Hepatocyte (in vitro differentiated cells): ENCODE measurements around the gene PYURF.

Source experiments
- EZH2 ChIP-seq: fragments of 200-600 bp; sonication (generic); IDR thresholded peaks from 2 replicates; pipeline ENCODE4 v1.6.1; 2016; ENCODE audit warnings: antibody characterized with exemption, mild to moderate bottlenecking, borderline replicate concordance
- TF ChIP-seq, protein P1 (sequence below): fragments of 200-600 bp; sonication (generic); IDR thresholded peaks from 2 replicates; pipeline ENCODE4 v1.5.1; 2016; ENCODE audit warnings: antibody characterized with exemption, mild to moderate bottlenecking; ENCODE audit not compliant: poor library complexity

DNA sequence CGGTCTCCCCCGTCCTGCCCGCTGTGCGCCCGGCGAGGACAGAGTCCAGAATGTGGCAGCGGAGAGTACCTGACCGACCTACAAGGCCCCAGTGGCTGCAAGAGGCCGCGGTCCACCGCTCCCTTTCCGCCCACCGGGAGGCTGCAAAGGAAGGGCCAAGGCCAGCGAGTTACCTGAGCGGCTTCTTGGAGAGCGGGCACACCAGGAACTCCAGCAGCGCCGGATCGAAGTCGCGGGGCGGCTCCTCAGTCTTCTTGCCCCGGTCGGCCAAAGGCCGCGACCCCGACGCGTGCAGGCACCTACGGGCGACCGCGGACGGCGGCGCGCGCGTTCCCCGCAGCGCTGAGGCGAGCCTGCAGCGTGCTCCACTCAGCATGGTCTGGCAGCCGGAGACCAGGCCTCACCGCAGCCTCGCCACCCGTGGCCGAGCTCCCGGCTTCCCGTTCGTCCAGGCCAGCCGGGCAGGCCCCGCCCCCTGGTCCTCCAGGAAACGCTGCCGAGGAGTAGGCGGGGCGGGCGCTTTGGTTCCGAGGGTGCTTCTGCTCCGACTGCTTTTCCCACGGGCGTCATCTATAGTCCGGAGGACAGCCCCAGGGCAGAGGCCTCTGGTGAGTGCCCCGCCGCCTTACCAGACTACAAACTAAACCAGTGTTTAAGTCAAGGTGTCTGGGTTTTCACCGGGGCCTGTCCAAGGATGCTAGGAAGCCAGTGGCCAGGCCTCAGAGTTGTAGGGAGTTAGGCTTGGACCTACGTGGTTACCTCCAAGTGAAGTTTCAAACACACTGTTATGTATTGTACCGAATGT is at the start of gene PYURF:
- TF ChIP-seq, protein P1, sequence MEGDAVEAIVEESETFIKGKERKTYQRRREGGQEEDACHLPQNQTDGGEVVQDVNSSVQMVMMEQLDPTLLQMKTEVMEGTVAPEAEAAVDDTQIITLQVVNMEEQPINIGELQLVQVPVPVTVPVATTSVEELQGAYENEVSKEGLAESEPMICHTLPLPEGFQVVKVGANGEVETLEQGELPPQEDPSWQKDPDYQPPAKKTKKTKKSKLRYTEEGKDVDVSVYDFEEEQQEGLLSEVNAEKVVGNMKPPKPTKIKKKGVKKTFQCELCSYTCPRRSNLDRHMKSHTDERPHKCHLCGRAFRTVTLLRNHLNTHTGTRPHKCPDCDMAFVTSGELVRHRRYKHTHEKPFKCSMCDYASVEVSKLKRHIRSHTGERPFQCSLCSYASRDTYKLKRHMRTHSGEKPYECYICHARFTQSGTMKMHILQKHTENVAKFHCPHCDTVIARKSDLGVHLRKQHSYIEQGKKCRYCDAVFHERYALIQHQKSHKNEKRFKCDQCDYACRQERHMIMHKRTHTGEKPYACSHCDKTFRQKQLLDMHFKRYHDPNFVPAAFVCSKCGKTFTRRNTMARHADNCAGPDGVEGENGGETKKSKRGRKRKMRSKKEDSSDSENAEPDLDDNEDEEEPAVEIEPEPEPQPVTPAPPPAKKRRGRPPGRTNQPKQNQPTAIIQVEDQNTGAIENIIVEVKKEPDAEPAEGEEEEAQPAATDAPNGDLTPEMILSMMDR, result no peak
- TF ChIP-seq EZH2, result no peak
